HepG2 (cell line): ENCODE measurements around the gene TUBB3. TPM values are rescaled to one million over a fixed set of nuclear protein-coding genes. Genes with fewer than 3 reads are reported as not detected.

Source experiments
- ARNTL ChIP-seq: sonication (generic); formaldehyde crosslinking; IDR thresholded peaks from 2 replicates; pipeline ENCODE4 v1.4.0; 2020; ENCODE audit warnings: mild to moderate bottlenecking, missing genetic modification reagents
- CCAR2 ChIP-seq: fragments of 200-400 bp; formaldehyde crosslinking; optimal IDR thresholded peaks from 2 replicates; pipeline ENCODE3; 2018; ENCODE audit warnings: low read depth, mild to moderate bottlenecking, low read length, moderate library complexity
- GABPA ChIP-seq, 2 experiments: IDR thresholded peaks; 2 replicates each; pipeline ENCODE4 v1.6.1; 2011 to 2016; ENCODE audit warnings: low read depth in 2 of 2, low read length in 1 of 2, missing biosample characterization in 1 of 2, missing genetic modification characterization in 1 of 2
- HNRNPK ChIP-seq: fragments of 200-400 bp; formaldehyde crosslinking; IDR thresholded peaks from 2 replicates; pipeline ENCODE4 v1.6.1; 2018; ENCODE audit warnings: low read length, low read depth, moderate library complexity, mild to moderate bottlenecking; ENCODE audit not compliant: poor library complexity, severe bottlenecking
- IKZF4 ChIP-seq: sonication (generic); formaldehyde crosslinking; IDR thresholded peaks from 2 replicates; pipeline ENCODE4 v1.5.1; 2020; ENCODE audit warnings: borderline replicate concordance, mild to moderate bottlenecking, low read depth, missing genetic modification reagents; ENCODE audit errors: not compliant biosample characterization
- JDP2 ChIP-seq: sonication (generic); formaldehyde crosslinking; IDR thresholded peaks from 2 replicates; pipeline ENCODE4 v1.8.1; 2022; ENCODE audit warnings: missing genetic modification reagents, borderline replicate concordance
- NPAS2 ChIP-seq: sonication (generic); formaldehyde crosslinking; IDR thresholded peaks from 2 replicates; pipeline ENCODE4 v1.8.0; 2022; ENCODE audit warnings: mild to moderate bottlenecking, missing genetic modification reagents, borderline replicate concordance
- RERE ChIP-seq: IDR thresholded peaks from 2 replicates; pipeline ENCODE4 v1.6.1; 2016; ENCODE audit warnings: low read depth, missing genetic modification reagents, missing compliant biosample characterization
- SMYD3 ChIP-seq: sonication (generic); formaldehyde crosslinking; IDR thresholded peaks from 2 replicates; pipeline ENCODE4 v1.8.1; 2023; ENCODE audit warnings: mild to moderate bottlenecking, missing genetic modification reagents
- SRF ChIP-seq: IDR thresholded peaks from 2 replicates; pipeline ENCODE4 v1.6.1; 2011; ENCODE audit warnings: mild to moderate bottlenecking, low read depth, low read length, moderate library complexity
- TFAP4 ChIP-seq: sonication (generic); IDR thresholded peaks from 2 replicates; pipeline ENCODE4 v1.6.1; 2016; ENCODE audit warnings: low read depth, borderline replicate concordance
- TFDP2 ChIP-seq: sonication (generic); formaldehyde crosslinking; IDR thresholded peaks from 2 replicates; pipeline ENCODE4 v1.4.0; 2020; ENCODE audit warnings: missing genetic modification reagents
- XBP1 ChIP-seq: sonication (generic); formaldehyde crosslinking; IDR thresholded peaks from 2 replicates; pipeline ENCODE4 v1.5.0; 2020; ENCODE audit warnings: missing genetic modification reagents
- ZBTB33 ChIP-seq: sonication (generic); formaldehyde crosslinking; IDR thresholded peaks from 2 replicates; pipeline ENCODE4 v1.4.0; 2020; ENCODE audit warnings: missing genetic modification reagents
- ZFP62 ChIP-seq: sonication (generic); formaldehyde crosslinking; IDR thresholded peaks from 2 replicates; pipeline ENCODE4 v1.4.0; 2020; ENCODE audit warnings: missing genetic modification reagents
- ZNF143 ChIP-seq: sonication (generic); formaldehyde crosslinking; IDR thresholded peaks from 2 replicates; pipeline ENCODE4 v1.4.0; 2020; ENCODE audit warnings: missing genetic modification reagents
- ZNF224 ChIP-seq: sonication (generic); formaldehyde crosslinking; IDR thresholded peaks from 2 replicates; pipeline ENCODE4 v1.5.0; 2020; ENCODE audit warnings: mild to moderate bottlenecking, missing genetic modification reagents
- ZNF253 ChIP-seq: sonication (generic); formaldehyde crosslinking; IDR thresholded peaks from 2 replicates; pipeline ENCODE4 v1.8.0; 2022; ENCODE audit warnings: mild to moderate bottlenecking, missing genetic modification reagents, borderline replicate concordance
- ZNF792 ChIP-seq: IDR thresholded peaks from 2 replicates; pipeline ENCODE4 v1.6.1; 2016
- polyA plus RNA-seq, 8 experiments: library from polyadenylated mRNA; depleted of rRNA in 3 of 8; stranded (reverse) in 7 of 8; unstranded in 1 of 8; fragments of >200 nt; fragmentation: Illumina TruSeq in 4 of 8; extraction: Trizol in 4 of 8; gene quantifications; 2 replicates each; pipeline versions ENCODE4 v1.2.1 to v1.2.3, GENCODE V29; 2011 to 2016; ENCODE audit warnings: low read depth in 4 of 8, missing spikeins in 1 of 8, mixed read lengths in 1 of 8; ENCODE audit not compliant: insufficient read depth in 1 of 8
- total RNA-seq, 5 experiments: library from RNA; depleted of rRNA; stranded (reverse); fragments of >200 nt; fragmentation: Illumina TruSeq; extraction: Trizol; gene quantifications; 2 replicates each; pipeline ENCODE4 v1.2.3, GENCODE V29; 2016; ENCODE audit warnings: low read depth in 1 of 5

Gene TUBB3
- total and polyA plus RNA-seq, 2 of the 13 experiments (the other 11 are each of a cell fraction or from before 2014, with no cell fraction given) = 110 to 185 TPM

GRCh38 chr16:89917773-89918452, 5.2 kb upstream of the TUBB3 start (continued):
- TF ChIP-seq IKZF4 (CRISPR knock-in tag) (peak; percentile 99), SMYD3 (CRISPR knock-in tag) (peak; percentile 96), TFAP4 (peak; percentile 70; the same call in 1 of the 2 replicates), NPAS2 (CRISPR knock-in tag) (no peak), SRF (no peak), CCAR2 (no peak), ARNTL (CRISPR knock-in tag) (peak; percentile 98), ZFP62 (CRISPR knock-in tag) (0 out of 2 replicates have a peak, but pooled peaks have one; percentile 32), JDP2 (0 out of 2 replicates have a peak, but pooled peaks have one; percentile 74), ZNF253 (CRISPR knock-in tag) (peak; percentile 97), HNRNPK (peak; percentile 68), ZBTB33 (CRISPR knock-in tag) (peak; percentile 86), ZNF143 (CRISPR knock-in tag) (peak; percentile 71), GABPA (IDR thresholded peaks at IDR 0.05; ENCODE audit: low read depth, low read length) (no peak), GABPA (CRISPR knock-in tag; IDR thresholded peaks at IDR 0.05; ENCODE audit: low read depth) (peak; percentile 87), XBP1 (peak; percentile 89), ZNF224 (CRISPR knock-in tag) (no peak; the same call in none of the 2 replicates), TFDP2 (peak; percentile 98), RERE (CRISPR knock-in tag) (peak; percentile 95), ZNF792 (CRISPR knock-in tag) (peak; percentile 100)
